Stimulated activated CD4-positive, alpha-beta T cell treated with anti-CD3 and anti-CD28 coated beads, Interleukin-4, amount 100 ng/mL, for 48 hours (primary cell): Measurements from ENCODE around the gene IKZF4.

Experiments
- DNase-seq, 2 donors: peaks; one replicate each; pipeline ENCODE4 v3.0.0-alpha.2; 2020; ENCODE audit warnings: low read depth in 2 of 2

Gene IKZF4

GRCh38 chr12:56082967-56083366 lies 62.1 kb downstream of the IKZF4 start:
- DNase-seq, result no peak

GRCh38 chr12:56084958-56085543 lies 64.2 kb downstream of the IKZF4 start:
- peak in 1 of 2 donors; percentile 25 for DNase-seq

- DNase-seq, result no peak
Observed at GRCh38 chr12:56086096-56086495, 65.3 kb downstream of the IKZF4 start.

- DNase-seq, result no peak
Observed at GRCh38 chr12:56086608-56087007, 65.8 kb downstream of the IKZF4 start.

GRCh38 chr12:56087220-56087619 lies 66.4 kb downstream of the IKZF4 start:
- no peak for DNase-seq
